Measurements from ENCODE around the gene IPO13. TPM values are rescaled to one million over a fixed set of nuclear protein-coding genes. Genes with fewer than 3 reads are reported as not detected.
A peak's percentile ranks its signal among the peaks of the same experiment; 100 is the strongest.

The IPO13 gene
- 10 to 100 TPM; 16.9 to 46.1 (median 24.1) TPM for total RNA-seq

DNA sequence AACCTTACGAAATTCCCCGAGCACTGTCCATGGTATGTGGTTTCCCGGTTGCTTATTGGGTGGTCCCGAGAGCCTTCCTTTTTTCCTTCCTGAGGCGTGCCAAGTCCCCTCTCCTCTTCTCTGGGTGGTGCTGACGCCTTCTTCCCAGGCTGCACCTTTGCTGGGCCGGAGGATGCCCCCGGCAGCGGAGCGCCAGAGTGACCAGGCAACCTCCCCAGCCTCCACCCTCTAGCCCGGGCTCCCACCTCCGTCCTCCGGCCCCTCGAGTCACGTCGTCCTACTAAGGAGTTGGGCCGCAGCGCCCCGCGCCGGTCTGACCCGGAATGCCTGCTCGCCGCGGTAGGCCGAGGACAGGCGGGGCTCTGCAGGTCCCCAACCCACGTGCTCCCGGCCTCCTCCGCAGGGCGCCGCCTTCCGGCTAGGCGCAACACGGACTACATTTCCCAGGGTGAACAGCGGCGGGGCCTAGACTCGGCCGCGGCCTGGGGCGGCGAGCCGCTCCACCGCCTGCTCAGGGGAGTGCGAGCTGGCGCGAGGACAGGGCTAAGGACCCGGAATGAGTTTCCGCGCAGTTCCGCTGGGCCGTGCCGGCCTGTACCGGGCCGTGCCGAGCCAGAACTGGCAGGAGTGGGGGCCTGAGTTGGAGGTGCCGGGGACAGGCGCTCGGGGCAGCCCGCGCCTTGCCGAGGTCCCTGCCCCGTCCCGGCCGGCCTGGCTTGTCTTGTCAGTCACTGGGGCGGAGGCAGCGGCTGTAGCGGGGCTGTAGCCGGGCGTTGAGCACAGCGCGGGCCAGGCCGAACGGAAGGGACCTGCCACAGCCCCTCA lies at the start of gene IPO13:
Gene IPO13 (plus strand): TSS at position 715 of the 825 bp plus-strand sequence. CDS start 651 bp downstream, outside the sequence.
- TF ChIP-seq POLR2A (IDR thresholded peaks at IDR 0.05), result peak in 3 of 4 donors; percentile 39 to 87 (median 52)
- peak; percentile 70 to 97 (median 94) for TF ChIP-seq CTCF (IDR thresholded peaks at IDR 0.05)
- no peak for TF ChIP-seq EP300 (IDR thresholded peaks at IDR 0.05)
- TF ChIP-seq POLR2AphosphoS5 (IDR thresholded peaks at IDR 0.05), result peak; percentile 59 to 74
- no peaks in the 10 kb centered on the region for H3K27me3 ChIP-seq
- H3K36me3 ChIP-seq, result peaks cover 0 to 11% (median 3%) of the 10 kb centered on the region in 4 donors
- 1 to 5% methylated on average over 6 to 66 of the region's 74 CpGs for WGBS, 2 donors
- peak within 1 kb of the TSS; percentile 96 to 99 (median 99) for H3K27ac ChIP-seq
- H3K9me3 ChIP-seq, result no peaks in the 10 kb centered on the region
- H3K4me3 ChIP-seq, result peak within 1 kb of the TSS; percentile 61 to 77 (median 69)
- peaks cover 24 to 50% (median 26%) of the 10 kb centered on the region in 4 donors for H3K4me1 ChIP-seq
- DNase-seq, result peak; percentile 98 to 99
- ATAC-seq (ENCODE audit: low FRiP score in 2 of 2), result peak; percentile 98 to 99

DNA sequence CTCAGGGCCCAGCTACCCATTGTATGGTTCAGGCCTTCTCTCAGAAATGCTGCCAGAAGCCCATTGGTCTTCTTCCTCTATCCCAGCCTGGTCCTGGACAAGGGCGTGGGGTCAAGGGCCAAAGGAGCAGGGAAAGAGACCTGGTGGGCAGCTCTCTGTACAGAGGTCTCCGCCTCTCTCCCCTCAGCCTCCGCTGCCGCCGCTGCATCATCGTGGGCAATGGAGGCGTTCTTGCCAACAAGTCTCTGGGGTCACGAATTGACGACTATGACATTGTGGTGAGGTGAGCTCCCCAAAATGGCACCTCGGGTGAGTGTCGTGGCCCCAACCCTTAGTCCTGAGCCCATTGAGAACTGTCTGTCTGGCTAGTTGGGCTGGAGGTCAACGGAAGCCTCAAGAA lies 47.8 kb upstream of the IPO13 start:
- peaks cover 0 to 11% (median 8%) of the 10 kb centered on the region in 4 donors for H3K4me1 ChIP-seq
- DNase-seq (peak in 1 of 2 donors; percentile 61), ATAC-seq (ENCODE audit: low FRiP score in 2 of 2) (no peak)
- peaks cover 0 to 27% (median 14%) of the 10 kb centered on the region in 4 donors for H3K36me3 ChIP-seq
- no peak overlapping the region for H3K27ac ChIP-seq
- no peak overlapping the region for H3K4me3 ChIP-seq
- H3K9me3 ChIP-seq, result no peaks in the 10 kb centered on the region
- 93 to 98% methylated on average over 7 to 12 of the region's 12 CpGs for WGBS, 2 donors
- TF ChIP-seq POLR2A (IDR thresholded peaks at IDR 0.05) (no peak), POLR2AphosphoS5 (IDR thresholded peaks at IDR 0.05) (no peak), EP300 (IDR thresholded peaks at IDR 0.05) (no peak)
- H3K27me3 ChIP-seq, result no peaks in the 10 kb centered on the region

DNA sequence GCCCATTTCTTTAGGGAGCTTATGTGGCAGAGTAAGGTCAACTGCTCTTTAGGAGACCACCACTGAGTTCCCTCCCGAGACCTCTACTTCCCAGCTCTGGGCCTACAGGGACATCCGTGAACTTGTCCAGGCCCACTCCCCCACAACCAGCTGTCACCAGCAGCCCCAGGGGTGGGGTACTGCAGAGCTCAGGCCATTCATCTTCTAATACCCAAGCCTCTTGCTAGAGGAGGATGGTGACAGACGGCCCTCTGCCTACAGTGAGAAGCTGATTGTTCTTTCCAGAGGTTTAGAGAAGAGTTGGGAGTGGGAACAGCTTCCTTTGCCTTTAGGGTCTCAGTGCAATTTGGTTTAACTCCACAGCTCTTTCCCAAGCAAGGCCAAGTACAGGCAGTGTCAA lies 46.4 kb upstream of the IPO13 start:
- ATAC-seq (ENCODE audit: low FRiP score in 2 of 2) (no peak), DNase-seq (no peak)
- no peak for TF ChIP-seq POLR2A (IDR thresholded peaks at IDR 0.05)
- no peak for TF ChIP-seq CTCF (IDR thresholded peaks at IDR 0.05)
- TF ChIP-seq EP300 (IDR thresholded peaks at IDR 0.05), result no peak
- TF ChIP-seq POLR2AphosphoS5 (IDR thresholded peaks at IDR 0.05), result no peak
- H3K27ac ChIP-seq, result no peak overlapping the region
- H3K27me3 ChIP-seq, result no peaks in the 10 kb centered on the region
- H3K9me3 ChIP-seq, result no peaks in the 10 kb centered on the region
- no peak overlapping the region for H3K4me3 ChIP-seq
- WGBS, 2 donors, result 98% methylated on average over 3 of the region's 3 CpGs; no CpG with 5 or more reads in 1 of the 2 donors
- peaks cover 0 to 27% (median 11%) of the 10 kb centered on the region in 4 donors for H3K36me3 ChIP-seq
- H3K4me1 ChIP-seq, result peaks cover 0 to 11% (median 8%) of the 10 kb centered on the region in 4 donors

DNA sequence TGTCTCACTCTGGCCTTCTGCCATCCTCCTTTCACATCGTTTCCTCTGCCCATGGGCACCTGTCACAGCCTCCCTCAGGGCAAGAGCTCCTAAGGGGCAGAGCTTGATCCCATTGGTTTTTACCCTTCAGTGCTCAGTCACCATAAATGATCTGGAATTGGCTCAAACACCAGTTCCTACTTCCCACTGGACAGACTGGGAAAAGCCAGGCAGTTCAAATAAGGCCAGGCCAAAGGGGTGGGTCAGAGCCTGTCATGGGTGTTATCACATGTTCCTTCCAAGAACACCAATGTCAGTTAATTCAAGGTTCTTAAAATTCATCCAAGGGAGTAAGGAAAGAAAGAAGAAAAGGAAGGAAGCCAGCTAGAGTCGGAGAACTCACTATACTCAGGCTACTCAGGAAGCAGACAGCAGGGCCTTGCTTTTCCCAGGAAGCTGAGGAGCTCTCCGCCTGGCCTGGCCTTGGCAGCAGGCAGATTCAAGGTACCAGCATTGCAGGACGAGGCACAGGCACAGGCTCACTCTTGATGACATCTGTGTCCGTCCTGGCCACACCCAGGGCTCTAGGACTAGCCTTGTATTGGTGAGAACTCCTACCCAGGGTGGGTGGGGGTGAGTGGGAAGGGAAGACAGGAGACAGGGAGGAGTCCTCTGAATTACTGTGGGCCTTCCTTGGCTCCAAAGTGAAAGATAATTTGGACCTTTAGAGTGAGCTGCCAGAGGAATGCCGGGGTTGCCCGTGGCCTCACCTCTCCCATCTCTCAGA lies 45.4 kb upstream of the IPO13 start:
- TF ChIP-seq POLR2AphosphoS5 (IDR thresholded peaks at IDR 0.05), result no peak
- no peak for TF ChIP-seq EP300 (IDR thresholded peaks at IDR 0.05)
- 74 to 75% methylated on average over 5 to 7 of the region's 7 CpGs for WGBS, 2 donors
- Histone ChIP-seq H3K27me3 (no peaks in the 10 kb centered on the region), H3K27ac (peak overlapping the region in 1 of 4 donors; percentile 36), H3K4me1 (peaks cover 0 to 11% (median 8%) of the 10 kb centered on the region in 4 donors), H3K4me3 (no peak overlapping the region), H3K9me3 (no peaks in the 10 kb centered on the region), H3K36me3 (peaks cover 0 to 23% (median 11%) of the 10 kb centered on the region in 4 donors)
- DNase-seq (no peak), ATAC-seq (ENCODE audit: low FRiP score in 2 of 2) (no peak)

GRCh38 chr1:43902058-43902831 lies 44.5 kb upstream of the IPO13 start:
- DNase-seq (no peak), ATAC-seq (ENCODE audit: low FRiP score in 2 of 2) (no peak)
- Histone ChIP-seq H3K9me3 (no peaks in the 10 kb centered on the region), H3K36me3 (peaks cover 0 to 21% (median 11%) of the 10 kb centered on the region in 4 donors), H3K27ac (no peak overlapping the region), H3K4me1 (peaks cover 0 to 11% (median 8%) of the 10 kb centered on the region in 4 donors), H3K4me3 (no peak overlapping the region), H3K27me3 (no peaks in the 10 kb centered on the region)
- TF ChIP-seq POLR2A (IDR thresholded peaks at IDR 0.05), result no peak
- TF ChIP-seq CTCF (IDR thresholded peaks at IDR 0.05), result no peak
- no peak for TF ChIP-seq POLR2AphosphoS5 (IDR thresholded peaks at IDR 0.05)
- TF ChIP-seq EP300 (IDR thresholded peaks at IDR 0.05), result no peak
- 70 to 90% methylated on average over 4 of the region's 4 CpGs for whole genome bisulfite sequencing, 2 donors

Data from upper lobe of left lung (tissue), 6 donors.